GM18498 (cell line): ENCODE measurements around the gene AACS.
"Not testable (repeated sequence)": the region's sequence is repeated elsewhere in the genome, so short reads cannot be mapped to it uniquely, and the experiment has no call there.

Source experiments
- ATAC-seq: cut with Tn5 transposase; IDR thresholded peaks from one replicate; pipeline ENCODE4 v1.9.1; 2021; ENCODE audit warnings: mild to moderate bottlenecking, moderate library complexity; ENCODE audit not compliant: unreplicated experiment

Gene AACS

GRCh38 chr12:125121106-125121505 lies 55.9 kb downstream of the AACS start:
- ATAC-seq: no peak

DNA sequence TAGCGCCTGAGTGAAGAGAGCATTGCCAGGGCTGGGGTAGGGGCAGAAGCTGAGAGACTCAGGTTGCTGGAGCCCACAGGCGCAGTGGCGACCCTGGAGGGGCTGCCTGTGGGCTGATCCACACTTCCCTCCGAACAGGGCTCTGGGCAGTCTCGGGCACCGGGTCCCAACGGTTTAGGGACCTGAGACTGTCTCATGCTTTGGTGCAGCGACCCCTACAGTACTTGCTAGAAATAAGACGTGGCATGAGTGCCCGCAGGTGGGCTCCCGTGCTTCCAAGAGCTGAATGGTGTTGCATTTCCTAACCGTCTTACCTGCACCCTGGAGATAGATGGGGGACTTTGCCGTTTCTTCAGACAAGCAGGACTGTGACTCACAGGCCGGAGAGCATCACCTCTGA lies 57.4 kb downstream of the AACS start:
- ATAC-seq: no peak

GRCh38 chr12:125124320-125124966 lies 59.2 kb downstream of the AACS start:
- no peak for ATAC-seq

DNA sequence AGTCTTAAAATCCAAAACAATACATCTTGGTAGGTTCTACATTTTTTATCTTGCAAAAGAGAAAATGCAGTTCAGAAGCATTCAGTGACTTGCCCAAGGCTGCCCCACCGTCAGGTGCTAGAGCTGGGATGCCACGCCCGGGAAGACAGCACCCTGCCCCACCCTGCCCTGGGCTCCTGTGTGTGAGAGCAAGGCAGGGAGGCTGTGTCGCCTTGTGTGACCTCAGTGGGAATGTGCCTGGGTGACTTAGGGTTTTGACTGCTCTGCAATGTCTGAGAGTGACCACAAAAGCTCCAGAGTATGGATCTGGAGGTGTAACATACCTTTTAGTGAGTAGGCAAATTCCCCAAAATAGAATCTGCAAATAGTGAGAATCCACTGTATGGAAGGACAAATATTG lies 60.0 kb downstream of the AACS start:
- no peak for ATAC-seq

- no peak for ATAC-seq
Measured at GRCh38 chr12:125128439-125129178, 63.4 kb downstream of the AACS start.

DNA sequence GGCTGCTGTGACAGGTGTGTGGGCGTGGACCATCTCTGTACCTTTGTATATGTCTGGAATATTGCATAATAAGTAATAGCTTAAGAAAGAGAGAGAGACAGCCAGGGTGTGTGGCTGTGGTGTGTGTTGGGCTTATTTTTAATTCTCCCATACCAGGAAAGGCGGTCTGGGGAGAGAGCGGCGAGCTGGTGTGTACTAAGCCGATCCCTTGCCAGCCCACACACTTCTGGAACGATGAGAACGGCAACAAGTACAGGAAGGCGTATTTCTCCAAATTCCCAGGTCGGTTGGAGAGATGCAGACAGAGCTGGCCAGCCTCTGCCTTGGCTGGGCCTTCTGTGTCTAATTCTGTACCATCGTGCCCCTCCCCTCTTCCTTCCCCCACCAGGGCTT lies 63.9 kb downstream of the AACS start:
- no peak for ATAC-seq

- ATAC-seq: no peak
Measured at GRCh38 chr12:125129591-125130255, 64.5 kb downstream of the AACS start.

DNA sequence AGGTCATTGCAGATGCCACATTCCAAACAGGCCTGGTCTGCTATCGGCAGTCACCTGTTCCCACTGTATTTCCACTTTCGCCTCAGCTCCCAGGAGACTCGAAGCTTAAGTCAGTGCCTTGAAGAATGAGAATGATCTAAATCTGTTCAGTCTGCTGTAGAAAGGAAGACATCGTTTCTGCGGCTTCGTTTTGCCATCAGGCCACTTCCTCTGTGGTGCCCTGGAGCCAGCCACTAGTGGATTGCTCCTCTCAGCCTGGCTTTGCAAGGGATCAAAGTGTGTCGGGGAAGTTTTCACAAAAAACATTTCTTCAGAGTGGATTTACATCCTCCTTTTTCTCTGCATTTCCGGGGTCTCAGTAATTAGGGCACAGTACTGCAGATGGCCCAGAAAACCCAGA lies 66.7 kb downstream of the AACS start:
- no peak for ATAC-seq

DNA sequence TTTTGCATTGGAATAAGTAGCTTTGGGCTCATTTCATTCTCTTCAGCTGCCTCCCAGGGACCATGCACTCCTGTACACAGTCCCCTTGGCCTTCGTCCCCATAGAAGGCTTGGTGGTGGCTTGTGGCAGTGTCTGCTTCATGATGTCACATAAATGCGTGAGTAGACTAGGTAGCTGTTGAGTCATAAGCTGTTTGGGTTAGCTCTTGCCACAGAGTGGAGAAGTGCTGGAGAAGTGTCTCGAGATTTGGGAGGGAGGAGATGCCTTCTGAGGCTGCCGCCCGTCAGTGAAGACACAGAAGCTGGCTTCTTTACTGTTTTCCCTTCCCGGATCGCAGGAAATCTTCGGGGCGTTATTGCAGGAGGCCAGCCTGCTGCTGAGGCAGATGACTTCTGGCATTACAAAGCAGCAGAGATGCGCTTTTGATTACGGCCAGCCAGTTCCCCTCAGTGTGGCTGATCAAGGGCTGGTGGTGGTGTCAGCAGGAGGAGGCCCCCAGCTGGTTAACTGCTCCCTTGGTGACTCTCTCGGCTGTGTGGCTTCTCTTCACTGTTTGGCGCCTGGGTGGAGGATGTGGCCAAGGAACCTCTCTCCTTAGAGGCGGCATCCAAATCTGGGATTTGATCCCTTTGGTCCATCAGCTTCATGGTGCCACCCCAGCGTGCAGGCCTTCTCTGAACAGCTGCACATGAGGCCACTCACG lies 67.6 kb downstream of the AACS start:
- no peak for ATAC-seq

DNA sequence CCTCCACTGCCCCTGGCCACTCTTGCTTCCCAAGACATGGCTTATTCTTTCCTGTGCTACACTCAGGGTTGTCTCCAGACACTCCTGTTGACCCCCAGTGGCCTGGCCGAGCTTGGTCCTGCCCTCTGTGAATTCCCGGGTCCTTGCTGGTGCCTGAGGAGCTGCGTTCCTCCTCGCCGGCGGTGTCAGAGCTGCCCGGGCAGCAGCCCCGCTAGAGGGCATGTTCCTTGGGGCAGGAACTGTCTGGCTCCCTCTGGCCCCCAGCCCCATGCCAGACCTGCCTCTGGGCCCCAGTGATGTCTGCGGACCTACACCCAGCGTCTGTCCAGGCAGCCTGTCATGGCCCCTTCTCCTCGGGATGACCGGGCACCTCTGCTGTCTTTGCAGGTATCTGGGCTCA lies 68.4 kb downstream of the AACS start:
- no peak for ATAC-seq

DNA sequence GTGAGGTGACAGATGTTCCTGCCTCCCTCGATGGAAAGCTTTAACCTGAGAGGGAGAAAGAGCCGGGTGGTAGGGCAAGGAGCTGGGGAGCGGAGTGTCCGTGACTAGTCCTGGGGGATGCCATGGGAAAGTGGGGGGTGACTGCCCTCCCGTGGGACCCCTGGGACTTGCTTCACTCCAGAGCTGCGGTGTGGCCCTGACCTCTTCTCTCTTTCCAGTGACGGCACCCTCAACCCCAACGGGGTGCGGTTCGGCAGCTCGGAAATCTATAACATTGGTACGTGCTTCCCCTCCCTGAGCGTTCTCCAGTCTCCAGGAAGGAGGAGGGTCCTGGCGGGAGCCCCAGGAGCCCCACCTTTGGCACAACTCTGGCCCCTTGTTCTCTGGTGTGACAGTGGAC lies 69.3 kb downstream of the AACS start:
- no peak for ATAC-seq

DNA sequence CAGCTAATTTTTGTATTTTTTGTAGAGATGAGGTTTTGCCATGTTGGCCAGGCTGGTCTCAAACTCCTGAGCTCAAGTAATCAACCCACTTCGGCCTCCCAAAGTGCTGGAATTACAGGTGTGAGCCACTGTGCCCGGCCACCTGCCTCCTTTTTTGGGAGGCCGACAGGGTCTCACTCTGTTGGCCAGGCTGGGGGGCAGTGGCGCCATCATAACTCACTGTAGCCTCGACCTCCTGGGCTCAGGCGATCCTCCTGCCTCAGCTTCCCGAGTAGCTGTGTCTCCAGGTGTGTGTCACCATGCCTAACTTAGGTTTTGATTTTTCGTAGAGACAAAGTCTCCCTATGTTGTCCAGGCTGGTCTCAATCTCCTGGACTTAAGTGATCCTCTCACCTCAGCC lies 70.7 kb downstream of the AACS start:
- ATAC-seq: no peak

GRCh38 chr12:125136702-125137101 lies 71.5 kb downstream of the AACS start:
- ATAC-seq: no peak

GRCh38 chr12:125137766-125138344 lies 72.6 kb downstream of the AACS start:
- ATAC-seq: no peak

- ATAC-seq: no peak
Measured at GRCh38 chr12:125140279-125141209, 75.3 kb downstream of the AACS start.

- not testable (repeated sequence) for ATAC-seq
Measured at GRCh38 chr12:125141210-125141573, 76.0 kb downstream of the AACS start.

- no peak for ATAC-seq
Measured at GRCh38 chr12:125142601-125143000, 77.4 kb downstream of the AACS start.

DNA sequence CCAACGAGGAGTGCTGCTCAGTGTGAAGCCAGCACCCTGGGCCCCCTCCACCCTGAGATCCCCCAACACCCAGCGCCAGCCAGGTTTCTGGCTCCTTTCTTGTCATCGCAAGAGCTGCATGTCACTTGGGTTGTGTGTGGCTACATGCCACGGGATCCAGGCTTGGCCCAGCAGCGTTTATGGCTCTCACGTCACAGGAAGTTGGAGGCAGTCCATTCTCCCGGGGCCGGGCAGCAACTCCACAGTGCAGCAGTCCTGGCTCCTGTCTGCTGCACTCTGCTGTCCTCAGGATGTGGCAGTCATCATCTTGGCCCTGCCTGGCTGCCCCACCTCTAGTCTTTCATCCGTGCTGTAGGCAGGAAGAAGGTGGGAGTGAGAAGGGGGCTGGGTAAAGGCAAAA lies 78.3 kb downstream of the AACS start:
- ATAC-seq: no peak

- no peak for ATAC-seq
Measured at GRCh38 chr12:125145196-125145595, 80.0 kb downstream of the AACS start.

GRCh38 chr12:125148316-125148715 lies 83.1 kb downstream of the AACS start:
- ATAC-seq: no peak
